NCI-H345 (cell line): Measurements from ENCODE around the gene PYDC2.
A peak's percentile ranks its signal among the peaks of the same experiment; 100 is the strongest.
"Not testable (repeated sequence)": the region's sequence is repeated elsewhere in the genome, so short reads cannot be mapped to it uniquely, and the experiment has no call there.

Source experiments
- DNase-seq: peaks from one replicate; lab custom pipeline; 2025; lab: John Stamatoyannopoulos, UW

Gene PYDC2

GRCh38 chr3:191470080-191470479 is 9.1 kb downstream of the PYDC2 start:
- no peak for DNase-seq

GRCh38 chr3:191470545-191470944 is 9.6 kb downstream of the PYDC2 start:
- DNase-seq: no peak

- DNase-seq: no peak
Observed at GRCh38 chr3:191473661-191474198, 12.8 kb downstream of the PYDC2 start.

GRCh38 chr3:191476066-191476772 is 15.3 kb downstream of the PYDC2 start:
- DNase-seq: no peak

DNA sequence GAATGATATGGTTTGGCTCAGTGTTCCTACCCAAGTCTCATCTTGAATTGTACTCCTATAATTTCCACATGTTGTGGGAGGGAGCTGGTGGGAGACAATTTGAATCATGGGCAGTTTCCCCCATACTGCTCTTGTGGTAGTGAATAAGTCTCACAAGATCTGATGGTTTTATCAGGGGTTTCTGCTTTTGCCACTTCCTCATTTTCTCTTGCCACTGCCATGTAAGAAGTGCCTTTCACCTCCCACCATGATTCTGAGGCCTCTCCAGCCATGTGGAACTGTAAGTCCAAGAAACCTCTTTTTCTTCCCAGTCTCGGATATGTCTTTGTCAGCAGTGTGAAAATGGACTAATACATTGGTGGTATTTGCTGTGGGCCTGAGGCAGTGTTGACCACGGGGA is 23.0 kb downstream of the PYDC2 start:
- not testable (repeated sequence) for DNase-seq

DNA sequence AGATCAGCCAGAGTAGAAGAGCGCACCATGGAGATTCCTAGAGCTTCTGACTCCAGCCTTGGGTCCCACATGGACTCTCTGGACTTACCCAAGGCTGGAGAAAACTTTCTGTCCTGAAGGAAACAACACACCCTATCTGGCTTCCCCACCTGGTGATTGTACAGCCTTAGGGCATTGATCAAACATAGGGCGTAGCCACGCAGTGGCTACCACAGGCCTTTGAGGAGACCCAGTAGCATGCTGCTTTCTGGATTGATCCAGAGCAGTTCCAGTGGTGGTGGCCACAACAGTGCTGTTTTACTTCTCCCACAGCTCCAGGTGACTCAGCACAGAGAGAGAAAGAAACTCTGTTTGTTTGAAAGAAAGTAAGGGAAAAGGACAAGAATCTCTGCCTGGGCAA is 23.5 kb downstream of the PYDC2 start:
- DNase-seq: no peak

DNA sequence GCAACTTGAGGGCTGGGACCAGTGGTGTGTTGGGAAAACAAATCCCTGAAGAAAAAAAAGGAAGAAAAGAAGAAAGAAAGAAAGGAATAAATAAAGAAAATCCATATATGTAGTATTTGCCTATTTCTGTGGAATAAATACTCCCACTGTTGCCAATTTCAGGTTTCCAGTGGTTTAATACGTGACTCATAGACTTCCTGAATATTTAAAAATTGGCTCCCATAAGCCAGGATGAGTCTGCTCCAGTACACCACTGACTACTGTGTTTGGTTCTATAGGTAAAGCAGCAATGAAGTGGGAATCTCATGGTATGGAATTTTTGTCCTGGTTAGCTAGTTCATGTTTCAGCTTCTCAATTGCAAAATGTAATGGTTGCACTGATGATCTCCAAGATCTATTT is 31.6 kb downstream of the PYDC2 start:
- DNase-seq: no peak

GRCh38 chr3:191493336-191493735 is 32.4 kb downstream of the PYDC2 start:
- no peak for DNase-seq

GRCh38 chr3:191499307-191500080 is 38.5 kb downstream of the PYDC2 start:
- DNase-seq: peak; percentile 77

DNA sequence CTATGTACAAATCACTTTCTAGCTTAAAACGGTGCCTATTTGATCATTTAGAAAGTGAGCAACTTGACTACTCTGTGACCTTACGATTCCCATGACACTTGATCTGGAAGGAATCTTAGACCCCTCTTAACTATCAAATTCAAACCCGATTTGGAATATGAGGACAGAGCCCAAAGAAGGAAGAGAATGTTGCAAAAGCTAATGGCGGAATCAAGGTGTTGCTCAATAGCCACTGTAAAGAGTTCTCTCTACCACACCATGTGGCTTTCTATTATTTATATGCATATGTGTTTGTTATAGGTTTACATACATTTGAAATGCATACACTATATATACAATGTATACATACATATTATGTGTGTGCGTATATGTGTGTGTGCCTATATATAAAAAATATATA is 39.9 kb downstream of the PYDC2 start:
- no peak for DNase-seq

DNA sequence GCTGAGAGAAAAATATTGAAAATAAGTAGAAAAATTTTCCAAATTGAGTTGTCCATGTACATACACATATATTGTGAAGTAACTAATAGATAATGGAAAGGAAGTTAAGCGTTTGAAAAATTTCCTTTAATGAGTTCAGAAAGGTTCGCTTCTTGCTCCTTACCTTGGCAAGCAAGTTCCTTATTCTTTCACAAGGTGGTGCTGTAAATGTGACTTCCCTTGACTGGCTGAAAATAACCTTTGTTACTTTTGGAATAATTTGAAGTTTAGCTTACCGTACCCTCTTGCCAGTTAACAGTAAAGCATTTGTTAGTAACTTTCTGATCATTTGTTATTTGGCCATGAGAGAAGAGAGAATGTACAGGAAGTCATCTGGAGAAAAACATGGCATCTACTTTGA is 41.6 kb downstream of the PYDC2 start:
- DNase-seq: no peak

- no peak for DNase-seq
Observed at GRCh38 chr3:191509078-191509477, 48.1 kb downstream of the PYDC2 start.
